GM18867 (cell line): ENCODE data around the gene CHTF18.
"Not testable (repeated sequence)": the region's sequence is repeated elsewhere in the genome, so short reads cannot be mapped to it uniquely, and the experiment has no call there.

Source experiments
- ATAC-seq: cut with Tn5 transposase; IDR thresholded peaks from one replicate; pipeline ENCODE4 v1.9.1; 2021; ENCODE audit warnings: mild to moderate bottlenecking, moderate library complexity; ENCODE audit not compliant: unreplicated experiment

Gene CHTF18

DNA sequence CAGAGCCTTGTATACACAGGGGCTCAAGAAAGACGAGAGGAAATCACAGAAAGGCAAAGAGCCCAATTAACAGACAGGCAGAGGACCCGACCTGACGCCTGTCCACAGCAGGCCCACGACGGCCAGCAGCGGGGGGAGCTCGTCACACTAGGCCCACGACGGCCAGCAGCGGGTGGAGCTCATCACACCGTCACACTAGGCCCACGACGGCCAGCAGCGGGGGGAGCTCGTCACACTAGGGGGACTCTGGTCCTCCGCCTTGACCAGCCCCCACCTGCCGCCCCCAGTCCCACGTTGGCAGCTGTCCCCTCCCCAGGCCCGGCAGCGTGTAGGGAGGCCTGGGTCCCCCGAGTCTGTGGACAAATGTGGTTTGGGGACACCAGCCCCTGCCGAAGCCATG, 35.8 kb downstream of the CHTF18 start:
- ATAC-seq: no peak

DNA sequence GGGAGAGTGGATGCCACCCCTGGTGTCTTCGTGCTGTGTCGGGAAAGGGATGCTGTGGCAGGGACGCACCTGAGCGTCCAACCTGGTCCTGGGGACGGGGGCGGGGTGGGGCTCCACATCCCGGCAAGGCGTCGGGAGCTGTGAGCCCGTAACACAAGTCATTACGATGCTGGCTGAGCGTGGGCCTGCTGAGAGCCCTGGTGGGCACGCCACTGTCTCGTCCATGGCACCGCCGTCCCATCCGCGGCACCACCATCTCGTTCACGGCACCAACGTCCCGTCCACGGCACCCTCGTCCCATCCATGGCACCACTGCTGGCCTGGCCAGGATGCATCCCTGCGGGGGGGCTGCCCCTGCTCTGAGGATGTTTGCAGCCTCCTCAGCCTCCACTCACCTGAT, 36.2 kb downstream of the CHTF18 start:
- no peak for ATAC-seq

DNA sequence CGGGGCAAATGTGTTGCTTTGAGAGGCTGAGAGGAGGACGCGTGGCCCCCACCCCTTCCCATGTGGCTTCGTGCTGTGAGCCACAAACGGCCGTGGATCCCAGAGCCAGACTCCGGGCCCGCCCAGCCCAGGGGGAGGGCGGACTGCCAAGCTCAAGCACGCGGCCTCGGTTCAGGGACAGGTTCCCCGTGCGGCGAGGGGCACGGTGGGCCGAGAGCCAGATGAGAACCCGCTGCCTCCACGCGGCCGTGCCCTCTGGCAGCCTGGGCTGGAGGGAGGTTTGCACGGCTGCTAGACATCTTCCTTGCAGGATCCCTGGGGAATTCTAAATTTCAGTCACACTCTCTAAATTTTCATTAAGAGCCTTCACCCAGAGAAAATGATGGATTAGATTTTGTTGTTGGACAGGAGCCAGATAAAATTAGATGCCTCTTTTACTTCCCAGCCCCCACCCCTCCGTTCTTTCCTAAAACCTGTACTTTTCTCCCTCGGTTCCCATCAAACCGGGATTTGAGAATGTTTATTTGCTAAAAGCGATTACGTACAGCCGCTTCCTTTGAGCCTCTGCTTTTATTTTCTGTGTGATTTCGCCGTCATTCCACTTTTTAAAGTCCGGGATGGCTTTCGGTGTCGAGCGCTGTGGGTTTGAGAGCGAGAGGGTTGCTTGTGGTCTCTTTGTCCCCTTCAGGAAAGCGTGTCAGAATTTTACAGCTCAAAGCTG, 37.1 kb downstream of the CHTF18 start:
- no peak for ATAC-seq

DNA sequence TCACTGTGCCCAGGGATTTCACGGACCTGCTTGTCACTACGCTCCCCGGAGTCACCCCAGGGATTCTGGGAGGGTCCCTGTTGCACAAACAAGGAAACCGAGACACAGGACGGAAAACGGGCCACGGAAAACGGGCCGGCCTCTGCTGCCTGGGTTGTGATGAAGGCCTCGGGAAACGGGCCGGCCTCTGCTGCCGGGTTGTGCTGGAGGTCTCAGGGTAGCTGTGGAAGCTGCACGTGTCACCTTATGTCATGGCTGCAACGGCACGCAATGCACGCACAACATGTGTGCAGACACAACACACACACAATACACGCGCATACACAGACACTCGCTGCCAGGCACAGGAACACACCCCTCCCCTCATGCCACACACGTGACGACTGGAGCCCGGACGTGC, 39.1 kb downstream of the CHTF18 start:
- no peak for ATAC-seq

DNA sequence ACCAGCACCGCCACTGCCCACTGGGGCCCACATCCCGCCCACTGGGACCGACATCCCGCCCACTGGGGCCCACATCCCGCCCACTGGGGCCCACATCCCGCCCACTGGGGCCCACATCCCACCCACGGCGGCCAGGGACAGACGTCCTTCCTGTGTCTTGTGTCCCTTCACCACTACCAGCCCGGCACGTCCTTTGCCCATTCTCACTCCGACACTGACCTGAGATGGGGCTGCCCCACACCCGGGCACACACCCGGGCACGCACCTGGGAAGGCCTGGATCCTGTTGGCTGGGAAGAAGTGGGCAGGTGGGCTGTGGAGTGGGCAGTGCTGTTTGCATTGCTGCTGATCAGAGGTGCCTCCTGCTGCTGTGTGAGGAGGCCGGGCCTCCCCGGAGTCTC, 40.5 kb downstream of the CHTF18 start:
- no peak for ATAC-seq

DNA sequence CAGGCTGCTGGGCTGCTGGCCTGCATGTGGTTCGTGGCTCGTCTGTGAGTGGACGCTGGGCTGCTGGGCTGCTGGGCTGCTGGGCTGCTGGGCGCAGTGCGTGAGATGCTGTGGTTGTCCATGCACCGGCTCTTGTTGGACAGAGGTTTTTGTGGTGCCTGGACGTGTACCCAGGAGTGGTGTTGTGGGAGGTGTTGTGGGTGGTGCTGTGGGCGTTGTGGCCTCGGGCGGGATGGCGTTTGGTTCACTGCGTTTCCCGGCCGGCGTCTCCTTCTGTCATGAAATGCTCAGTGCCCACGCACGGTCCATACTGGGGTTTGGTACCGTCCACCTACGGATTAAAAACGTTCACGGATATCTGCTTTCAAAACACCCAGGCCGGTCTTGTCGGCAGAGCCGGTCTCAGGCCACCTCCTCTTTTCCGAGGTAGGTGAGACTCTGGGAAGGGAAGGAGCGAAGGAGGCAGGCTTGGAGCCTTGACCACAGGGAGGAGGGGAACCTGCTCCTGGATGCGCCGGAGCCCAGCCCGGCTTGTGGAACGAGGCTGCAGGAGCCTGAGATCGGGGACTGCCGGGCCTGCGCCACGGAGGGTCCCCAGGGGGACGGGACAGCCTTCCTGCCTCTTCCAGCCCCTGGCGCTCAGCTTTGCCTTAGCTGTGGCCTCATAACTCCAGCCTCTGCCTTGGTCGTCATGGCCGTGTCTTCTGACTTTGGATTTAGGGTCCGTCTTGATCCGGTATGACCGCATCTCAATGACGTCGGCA, 41.9 kb downstream of the CHTF18 start:
- no peak for ATAC-seq

DNA sequence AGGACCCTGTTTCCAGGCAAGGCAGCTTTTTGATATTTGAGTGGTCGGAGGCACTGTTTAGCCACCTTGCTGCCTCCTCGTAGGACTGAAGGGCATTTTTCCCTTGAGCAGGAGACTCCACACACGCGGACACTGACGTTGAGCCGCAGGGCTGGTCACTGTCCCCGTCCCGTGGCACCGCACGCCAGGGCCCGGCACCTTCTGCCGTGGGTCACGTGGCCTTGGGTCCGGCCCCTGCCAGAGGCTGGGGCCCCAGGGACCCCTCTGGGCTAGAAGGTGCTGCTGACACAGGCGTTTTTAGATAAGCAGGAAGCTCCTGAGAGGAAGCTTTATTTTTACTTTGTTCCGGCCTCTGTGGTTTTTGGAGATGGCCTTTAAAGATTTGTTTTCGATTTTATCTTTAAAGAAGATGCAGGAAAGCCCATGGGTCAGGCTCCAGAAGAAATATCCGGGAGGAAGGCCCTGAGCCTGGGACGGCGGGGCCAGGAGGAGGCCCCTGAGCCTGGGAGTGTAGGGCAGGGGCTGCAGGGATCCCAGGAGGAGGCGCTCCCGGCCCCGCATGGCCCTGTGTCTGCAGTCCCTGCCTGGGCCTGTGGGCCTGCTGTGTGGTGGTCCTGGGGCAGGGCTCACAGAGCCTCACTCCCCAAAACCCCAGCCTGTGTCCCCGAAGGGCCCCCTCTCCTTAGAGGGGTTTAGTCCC, 42.6 kb downstream of the CHTF18 start:
- no peak for ATAC-seq

DNA sequence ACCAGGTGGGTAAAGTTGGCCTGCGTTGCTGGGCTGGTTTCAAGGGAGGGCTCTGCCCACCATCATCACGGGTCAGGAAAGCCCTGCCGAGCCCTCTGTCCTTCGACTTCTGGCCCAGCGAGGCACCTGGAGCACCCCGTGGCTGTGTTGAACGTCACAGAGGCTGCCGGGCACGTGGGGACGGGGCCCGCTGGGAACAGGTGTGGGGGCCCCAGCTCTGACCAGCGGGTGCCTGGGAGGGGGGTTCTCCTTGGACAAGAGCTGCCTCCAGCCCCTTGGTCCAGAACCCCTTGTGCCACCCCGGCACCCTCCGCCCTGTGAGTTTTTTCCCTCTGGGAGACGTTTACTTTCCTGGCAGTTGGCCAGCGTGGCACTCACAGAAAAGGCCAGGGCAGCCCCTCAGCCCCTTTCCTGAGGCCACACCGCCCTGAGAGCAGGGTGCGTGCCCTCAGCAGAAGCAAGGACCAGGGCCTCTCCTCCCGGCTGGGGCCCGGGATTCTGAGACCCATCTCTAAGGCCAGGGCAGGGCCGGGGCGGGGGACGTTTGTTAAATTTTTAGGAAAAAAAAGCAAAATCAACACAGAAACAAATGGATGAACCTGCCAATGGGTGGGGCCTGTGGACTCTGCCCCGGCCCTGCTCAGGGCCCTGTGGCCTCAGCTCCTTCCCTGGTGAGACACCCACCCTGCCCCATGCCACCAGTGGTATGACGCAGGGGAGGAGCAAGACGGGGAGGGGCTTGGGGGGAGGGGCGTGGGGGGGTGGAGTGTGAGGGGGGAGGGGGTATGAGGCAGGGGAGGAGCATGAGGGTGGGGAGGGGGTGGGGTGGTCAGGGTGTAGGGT, 43.4 kb downstream of the CHTF18 start:
- ATAC-seq: no peak

DNA sequence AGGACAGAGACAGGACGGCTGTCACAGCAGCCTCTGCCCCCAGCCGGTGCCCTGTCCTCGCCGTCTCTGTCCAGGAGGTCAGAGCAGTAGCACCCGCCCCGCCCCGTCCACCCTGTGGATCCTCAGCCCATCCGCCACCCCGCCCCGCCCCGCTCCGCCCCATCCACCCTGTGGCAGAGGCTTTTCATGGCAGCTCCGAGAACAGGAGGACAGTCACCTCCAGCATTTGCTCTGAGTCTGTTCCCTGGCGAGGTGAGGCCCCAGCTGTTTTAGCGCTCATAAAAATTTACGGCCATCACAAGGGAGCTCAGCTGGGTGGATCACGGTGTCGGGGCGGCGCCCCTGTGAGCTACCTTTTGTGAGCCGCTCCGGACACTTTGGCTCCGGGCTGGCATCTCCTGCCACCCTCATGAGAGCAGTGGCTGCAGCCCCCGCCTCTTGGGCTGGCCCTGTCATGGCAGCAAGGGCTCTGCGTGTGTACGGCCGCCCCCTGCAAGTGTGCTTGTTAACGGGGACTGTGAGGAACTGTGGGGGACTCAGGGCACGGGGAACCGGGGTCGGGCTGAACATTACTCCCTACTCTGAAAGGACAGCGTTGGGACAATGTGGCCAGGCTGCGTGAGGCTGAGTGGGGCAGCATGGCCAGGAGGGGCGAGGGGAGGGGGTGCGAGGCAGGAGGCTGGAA, 44.4 kb downstream of the CHTF18 start:
- ATAC-seq: no peak

DNA sequence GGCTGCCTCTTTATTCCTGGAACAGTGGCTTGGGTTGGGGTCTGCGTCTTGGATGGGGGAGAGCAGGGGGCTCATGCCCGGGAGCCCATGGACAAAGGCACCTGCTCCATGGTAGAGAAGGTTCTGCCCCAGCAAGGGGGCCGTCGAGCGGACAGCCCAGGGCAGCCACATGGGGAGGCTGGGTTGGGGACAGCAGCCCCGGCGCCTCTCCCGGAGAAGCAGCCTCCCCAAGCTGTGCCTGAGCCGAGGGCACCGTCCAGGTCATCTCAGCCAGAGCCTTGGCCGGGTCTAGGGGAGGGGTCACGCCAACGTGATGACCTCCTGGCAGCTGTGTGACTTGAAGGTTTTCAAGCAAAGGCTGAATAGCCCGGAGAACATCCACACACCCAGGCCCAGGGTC, 45.0 kb downstream of the CHTF18 start:
- ATAC-seq: no peak

DNA sequence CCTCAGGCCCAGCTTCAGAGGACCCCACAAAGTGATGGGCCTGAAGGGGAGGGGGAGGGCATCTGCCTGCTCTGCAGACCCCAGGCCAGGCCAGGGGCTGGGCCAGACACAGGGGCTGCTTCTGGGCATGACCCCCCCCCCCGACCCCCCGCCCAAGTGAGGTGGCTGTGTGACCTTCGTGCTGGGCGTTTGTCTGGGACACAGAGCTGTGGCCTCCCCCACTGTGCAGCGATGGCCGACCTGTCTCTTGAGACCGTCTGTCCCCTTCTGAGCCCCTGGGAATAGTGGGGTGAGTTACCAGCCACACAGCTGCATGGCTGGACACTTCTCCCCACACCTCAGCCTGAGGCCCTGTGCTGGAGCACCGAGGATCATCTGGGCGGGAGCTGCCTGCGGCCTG, 47.0 kb downstream of the CHTF18 start:
- no peak for ATAC-seq

DNA sequence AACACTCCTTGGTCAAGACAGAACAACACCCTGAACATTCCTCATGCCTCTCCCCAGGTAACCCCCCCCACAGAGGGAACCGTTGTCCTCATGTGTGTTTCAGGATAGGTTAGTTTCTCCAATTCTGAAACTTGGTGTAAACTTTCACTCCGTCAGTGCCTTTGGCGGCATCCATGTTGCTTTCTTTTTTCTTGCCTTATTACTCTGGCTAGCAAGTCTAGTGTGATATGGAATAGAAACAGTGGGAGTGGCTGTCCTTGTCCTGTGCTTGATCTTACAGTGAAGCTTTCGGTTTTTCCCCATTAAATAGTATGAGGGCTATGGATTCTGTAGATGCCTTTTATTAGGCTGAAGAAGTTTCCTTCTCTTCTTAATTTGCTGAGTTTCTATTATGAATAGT, 47.8 kb downstream of the CHTF18 start:
- no peak for ATAC-seq

DNA sequence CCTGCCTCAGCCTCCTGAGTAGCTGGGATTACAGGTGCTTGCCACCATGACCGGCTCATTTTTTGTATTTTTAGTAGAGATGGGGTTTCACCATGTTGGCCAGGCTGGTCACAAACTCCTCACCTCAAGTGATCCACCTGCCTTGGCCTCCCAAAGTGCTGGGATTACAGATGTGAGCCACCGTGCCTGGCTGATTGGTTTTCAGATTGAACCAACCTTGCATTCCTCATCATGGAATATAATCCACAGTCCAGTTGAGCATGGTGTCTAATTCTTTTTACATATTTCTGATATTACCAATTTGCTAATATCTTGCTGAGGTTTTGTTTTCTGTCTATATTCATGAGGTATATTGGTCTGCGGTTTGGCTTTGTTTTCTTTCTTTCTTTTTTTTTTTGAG, 48.4 kb downstream of the CHTF18 start:
- not testable (repeated sequence) for ATAC-seq

DNA sequence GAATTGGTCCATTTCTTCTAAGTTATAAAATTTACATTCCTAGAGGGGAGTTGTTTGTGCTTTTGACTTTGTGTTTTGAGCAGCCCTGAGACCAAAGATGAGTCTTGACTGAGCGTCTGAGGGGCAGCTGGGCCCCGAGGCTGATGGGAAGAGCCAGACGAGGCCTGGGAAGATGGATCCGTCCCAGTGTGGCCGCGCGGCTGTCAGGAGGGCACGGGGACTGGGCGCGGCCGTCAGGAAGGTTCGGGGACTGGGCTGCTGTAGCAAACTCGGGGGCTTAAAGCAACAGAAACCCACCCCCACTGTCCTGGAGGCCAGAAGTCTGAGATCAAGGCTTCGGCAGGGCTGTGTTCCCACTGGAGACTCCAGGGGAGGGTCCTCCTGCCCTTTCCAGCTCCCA, 50.3 kb downstream of the CHTF18 start:
- no peak for ATAC-seq

DNA sequence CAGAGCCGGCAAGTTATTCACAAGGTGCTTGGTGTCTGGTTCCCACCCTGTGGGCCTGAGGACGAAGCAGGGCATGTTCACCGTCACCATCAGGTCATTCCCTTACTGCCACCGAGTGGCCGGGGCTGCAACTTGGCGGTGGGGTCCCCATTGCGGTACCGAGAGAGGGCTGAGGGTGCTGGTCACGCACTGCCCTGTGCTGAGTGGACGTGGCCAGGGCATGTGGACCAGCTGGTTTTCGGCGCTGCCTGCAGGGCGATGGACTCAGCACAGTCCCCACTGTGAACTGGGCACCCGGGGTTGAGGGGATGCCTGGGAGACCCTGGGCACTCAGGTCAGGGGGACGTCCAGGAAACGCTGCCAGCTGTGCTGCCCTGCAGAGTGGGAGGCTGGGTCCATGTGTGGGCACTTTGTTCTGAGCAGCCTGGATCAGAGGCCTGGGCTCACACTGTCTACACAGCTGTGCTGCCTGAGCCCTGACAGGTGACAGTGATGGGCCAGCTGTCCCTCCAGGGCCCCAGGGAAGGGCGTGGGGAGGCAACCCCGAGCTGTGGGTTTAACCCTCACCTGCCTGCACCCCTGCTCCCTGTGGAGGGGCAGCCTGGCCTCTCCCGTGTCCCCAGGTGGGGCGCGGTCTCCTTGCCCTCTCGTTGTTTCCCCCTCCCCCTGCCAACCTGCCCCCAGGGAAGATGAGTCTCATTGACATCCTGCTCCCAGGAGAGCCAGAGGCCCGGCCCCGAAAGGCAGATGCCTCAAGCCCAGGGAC, 51.4 kb downstream of the CHTF18 start:
- ATAC-seq: no peak

DNA sequence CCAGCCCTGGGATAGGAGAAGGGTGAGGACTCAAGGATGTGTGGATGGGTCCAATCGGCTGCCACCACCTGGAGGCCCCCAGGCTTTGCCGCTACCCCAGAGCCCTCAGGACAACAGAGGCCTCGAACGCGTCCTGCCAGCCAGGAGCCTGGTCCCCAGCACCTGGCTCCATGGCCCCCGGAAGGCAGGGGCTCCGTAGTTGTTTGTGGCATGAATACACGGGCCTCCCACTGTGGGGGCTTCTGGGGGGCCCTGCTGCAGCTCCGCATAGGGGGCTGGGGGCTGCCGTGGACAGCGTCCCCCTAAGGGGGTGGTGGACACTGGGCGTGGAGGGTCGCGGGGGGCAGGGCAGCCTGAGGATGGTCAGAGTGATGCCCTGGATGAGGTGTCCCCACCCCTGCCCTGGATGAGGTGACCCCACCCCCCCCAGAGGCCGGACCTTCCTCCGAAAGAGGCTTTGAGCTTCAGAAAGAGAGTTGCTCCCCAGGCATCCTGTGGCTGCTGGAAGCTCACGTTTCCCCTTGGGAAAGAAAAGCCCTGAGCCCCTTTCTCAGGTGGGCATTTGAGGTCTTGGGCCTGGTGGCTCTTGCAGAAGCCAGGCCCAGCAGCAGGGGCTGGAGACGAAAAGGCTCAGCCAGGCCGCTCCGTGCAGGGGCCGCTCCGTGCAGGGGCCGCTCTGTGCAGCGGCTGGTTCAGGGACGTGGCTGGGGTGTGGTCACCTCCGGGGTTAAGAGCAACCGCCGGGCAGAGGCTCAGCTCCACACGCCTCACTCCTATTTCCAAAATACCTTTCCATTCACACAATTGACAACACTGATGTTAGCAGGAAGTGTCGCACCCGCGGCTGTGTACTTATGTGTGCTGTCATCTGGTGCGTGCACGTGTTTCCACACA, 52.4 kb downstream of the CHTF18 start:
- ATAC-seq: no peak

DNA sequence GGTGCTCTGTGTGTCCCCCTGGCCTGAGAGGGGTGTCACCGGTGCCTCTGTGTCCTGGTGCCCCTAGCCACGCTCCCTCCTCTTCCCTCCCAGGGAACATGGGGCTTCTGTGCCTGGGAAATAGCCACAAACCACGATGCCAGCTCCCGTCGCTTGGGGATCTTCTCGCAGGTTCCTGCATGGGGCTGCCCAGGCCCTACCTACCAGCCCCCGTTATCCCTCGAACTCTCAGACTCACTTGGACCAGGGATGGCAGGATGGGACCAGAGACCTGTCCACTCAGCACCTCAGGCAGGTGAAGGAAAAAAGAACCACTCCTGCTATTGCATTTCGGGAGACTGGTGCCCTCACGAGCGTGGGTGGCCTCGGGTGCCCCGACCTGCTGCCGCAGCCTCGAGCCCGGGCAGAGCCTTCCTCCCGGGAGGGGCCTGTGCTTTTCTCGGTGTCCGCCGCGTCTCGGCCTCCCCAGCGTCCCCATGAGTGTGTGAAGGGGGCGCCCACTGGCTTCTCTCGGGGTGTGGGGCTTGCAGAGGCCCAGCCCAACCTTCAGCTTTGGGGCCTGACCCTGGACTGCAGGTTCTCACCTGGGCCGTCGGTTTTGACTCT, 53.1 kb downstream of the CHTF18 start:
- ATAC-seq: no peak

DNA sequence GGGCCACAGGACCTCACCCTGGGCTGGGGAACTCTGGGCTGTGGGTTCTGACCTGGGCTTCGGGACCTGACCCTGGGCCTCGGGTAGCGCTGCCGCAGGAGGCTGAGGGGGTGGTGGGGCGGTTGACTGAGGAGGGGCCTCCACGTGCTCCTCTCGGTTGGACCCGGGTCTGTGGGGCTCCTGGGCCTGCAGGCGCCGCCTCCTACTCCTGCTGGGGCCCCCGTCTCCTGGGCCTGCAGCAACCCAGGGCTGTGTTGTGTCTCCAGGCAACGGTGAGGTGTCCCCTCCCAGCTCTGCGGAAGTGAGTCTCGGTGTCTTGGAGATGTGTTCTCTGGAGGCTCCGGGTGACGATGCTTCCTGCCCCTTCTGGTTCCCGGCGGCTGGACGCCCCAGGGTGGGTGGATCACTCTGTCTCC, 53.6 kb downstream of the CHTF18 start:
- ATAC-seq: no peak
